ENCODE data around the gene CREB3L2. TPM values are rescaled to one million over a fixed set of nuclear protein-coding genes. Genes with fewer than 3 reads are reported as not detected.

CREB3L2 gene
- total and polyA plus RNA-seq, 2 of the 13 experiments (the other 11 are each of a cell fraction or from before 2014, with no cell fraction given) = 22.1 to 41.1 TPM

DNA sequence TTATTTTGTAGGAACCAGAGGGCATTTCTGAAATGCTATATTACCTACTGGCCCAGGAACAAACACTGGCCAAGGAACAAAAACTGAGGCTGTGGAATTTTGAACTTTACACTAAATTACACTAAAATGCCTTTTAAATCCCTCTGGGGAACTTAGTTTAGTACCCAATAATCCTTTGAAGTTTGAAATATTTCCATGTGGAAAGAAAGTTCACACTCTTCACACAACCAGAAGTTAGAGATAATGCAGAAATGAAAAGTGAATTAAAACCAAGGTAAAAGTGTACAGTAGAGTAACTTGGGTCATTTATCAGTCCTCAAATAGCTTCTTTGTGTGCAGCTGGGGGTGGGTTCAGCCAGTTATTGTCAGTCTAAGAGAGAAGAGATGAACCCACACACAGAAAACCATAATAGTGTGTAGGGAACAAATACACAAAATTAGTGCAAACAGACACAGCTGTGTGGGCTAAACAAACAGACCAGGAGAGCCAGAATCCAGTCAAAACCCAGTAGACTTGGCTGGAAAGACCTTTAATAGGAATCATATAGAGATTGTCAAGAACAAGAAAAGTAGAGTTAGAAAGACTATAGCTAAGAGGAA, 108.6 kb downstream of the CREB3L2 start (continued):
- TF ChIP-seq HDAC1 (CRISPR knock-in tag; IDR thresholded peaks at IDR 0.05) (0 out of 2 replicates have a peak, but pooled peaks have one; percentile 38), TCF7 (IDR thresholded peaks at IDR 0.05; ENCODE audit: low read depth) (peak; percentile 42), ARNT2 (CRISPR knock-in tag; IDR thresholded peaks at IDR 0.05; ENCODE audit: low read depth) (no peak), RXRB (CRISPR knock-in tag; IDR thresholded peaks at IDR 0.05; ENCODE audit: borderline replicate concordance) (peak; percentile 40; the same call in 1 of the 2 replicates), SNAPC2 (CRISPR knock-in tag; IDR thresholded peaks at IDR 0.05) (no peak), FIP1L1 (IDR thresholded peaks at IDR 0.05; ENCODE audit: borderline replicate concordance, insufficient read depth, low read depth, low read length) (no peak), SOX6 (IDR thresholded peaks at IDR 0.05) (no peak), SOX6 (CRISPR knock-in tag; IDR thresholded peaks at IDR 0.05) (peak; percentile 71), WIZ (CRISPR knock-in tag; IDR thresholded peaks at IDR 0.05) (no peak), HIVEP1 (CRISPR knock-in tag; IDR thresholded peaks at IDR 0.05) (no peak), HNF4A (CRISPR knock-in tag; IDR thresholded peaks at IDR 0.05) (peak; percentile 36), SOX13 (IDR thresholded peaks at IDR 0.05) (no peak), SOX13 (CRISPR knock-in tag; conservative IDR thresholded peaks at IDR 0.05 in 1 of 2, IDR thresholded peaks at IDR 0.05 in 1 of 2) (peak in 1 of 2 experiments; percentile 63; a peak in 2 of 4 replicates), MIER2 (CRISPR knock-in tag; IDR thresholded peaks at IDR 0.05) (no peak), PHF21A (CRISPR knock-in tag; IDR thresholded peaks at IDR 0.05) (0 out of 2 replicates have a peak, but pooled peaks have one; percentile 40), MXI1 (IDR thresholded peaks at IDR 0.05; ENCODE audit: borderline replicate concordance, low read depth, low read length) (no peak), NFIC (IDR thresholded peaks at IDR 0.05; ENCODE audit: low read length) (peak; percentile 34; the same call in 1 of the 2 replicates)
- TF ChIP-seq, protein P1, sequence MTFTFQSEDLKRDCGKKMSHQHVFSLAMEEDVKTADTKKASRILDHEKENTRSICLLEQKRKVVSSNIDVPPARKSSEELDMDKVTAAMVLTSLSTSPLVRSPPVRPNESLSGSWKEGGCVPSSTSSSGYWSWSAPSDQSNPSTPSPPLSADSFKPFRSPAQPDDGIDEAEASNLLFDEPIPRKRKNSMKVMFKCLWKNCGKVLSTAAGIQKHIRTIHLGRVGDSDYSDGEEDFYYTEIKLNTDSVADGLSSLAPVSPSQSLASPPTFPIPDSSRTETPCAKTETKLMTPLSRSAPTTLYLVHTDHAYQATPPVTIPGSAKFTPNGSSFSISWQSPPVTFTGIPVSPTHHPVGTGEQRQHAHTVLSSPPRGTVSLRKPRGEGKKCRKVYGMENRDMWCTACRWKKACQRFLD (CRISPR knock-in tag; IDR thresholded peaks at IDR 0.05; ENCODE audit: borderline replicate concordance) = no peak
- TF ChIP-seq, protein P2, sequence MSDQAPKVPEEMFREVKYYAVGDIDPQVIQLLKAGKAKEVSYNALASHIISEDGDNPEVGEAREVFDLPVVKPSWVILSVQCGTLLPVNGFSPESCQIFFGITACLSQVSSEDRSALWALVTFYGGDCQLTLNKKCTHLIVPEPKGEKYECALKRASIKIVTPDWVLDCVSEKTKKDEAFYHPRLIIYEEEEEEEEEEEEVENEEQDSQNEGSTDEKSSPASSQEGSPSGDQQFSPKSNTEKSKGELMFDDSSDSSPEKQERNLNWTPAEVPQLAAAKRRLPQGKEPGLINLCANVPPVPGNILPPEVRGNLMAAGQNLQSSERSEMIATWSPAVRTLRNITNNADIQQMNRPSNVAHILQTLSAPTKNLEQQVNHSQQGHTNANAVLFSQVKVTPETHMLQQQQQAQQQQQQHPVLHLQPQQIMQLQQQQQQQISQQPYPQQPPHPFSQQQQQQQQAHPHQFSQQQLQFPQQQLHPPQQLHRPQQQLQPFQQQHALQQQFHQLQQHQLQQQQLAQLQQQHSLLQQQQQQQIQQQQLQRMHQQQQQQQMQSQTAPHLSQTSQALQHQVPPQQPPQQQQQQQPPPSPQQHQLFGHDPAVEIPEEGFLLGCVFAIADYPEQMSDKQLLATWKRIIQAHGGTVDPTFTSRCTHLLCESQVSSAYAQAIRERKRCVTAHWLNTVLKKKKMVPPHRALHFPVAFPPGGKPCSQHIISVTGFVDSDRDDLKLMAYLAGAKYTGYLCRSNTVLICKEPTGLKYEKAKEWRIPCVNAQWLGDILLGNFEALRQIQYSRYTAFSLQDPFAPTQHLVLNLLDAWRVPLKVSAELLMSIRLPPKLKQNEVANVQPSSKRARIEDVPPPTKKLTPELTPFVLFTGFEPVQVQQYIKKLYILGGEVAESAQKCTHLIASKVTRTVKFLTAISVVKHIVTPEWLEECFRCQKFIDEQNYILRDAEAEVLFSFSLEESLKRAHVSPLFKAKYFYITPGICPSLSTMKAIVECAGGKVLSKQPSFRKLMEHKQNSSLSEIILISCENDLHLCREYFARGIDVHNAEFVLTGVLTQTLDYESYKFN (CRISPR knock-in tag; conservative IDR thresholded peaks at IDR 0.05) = peak; percentile 78
- TF ChIP-seq, protein P3, sequence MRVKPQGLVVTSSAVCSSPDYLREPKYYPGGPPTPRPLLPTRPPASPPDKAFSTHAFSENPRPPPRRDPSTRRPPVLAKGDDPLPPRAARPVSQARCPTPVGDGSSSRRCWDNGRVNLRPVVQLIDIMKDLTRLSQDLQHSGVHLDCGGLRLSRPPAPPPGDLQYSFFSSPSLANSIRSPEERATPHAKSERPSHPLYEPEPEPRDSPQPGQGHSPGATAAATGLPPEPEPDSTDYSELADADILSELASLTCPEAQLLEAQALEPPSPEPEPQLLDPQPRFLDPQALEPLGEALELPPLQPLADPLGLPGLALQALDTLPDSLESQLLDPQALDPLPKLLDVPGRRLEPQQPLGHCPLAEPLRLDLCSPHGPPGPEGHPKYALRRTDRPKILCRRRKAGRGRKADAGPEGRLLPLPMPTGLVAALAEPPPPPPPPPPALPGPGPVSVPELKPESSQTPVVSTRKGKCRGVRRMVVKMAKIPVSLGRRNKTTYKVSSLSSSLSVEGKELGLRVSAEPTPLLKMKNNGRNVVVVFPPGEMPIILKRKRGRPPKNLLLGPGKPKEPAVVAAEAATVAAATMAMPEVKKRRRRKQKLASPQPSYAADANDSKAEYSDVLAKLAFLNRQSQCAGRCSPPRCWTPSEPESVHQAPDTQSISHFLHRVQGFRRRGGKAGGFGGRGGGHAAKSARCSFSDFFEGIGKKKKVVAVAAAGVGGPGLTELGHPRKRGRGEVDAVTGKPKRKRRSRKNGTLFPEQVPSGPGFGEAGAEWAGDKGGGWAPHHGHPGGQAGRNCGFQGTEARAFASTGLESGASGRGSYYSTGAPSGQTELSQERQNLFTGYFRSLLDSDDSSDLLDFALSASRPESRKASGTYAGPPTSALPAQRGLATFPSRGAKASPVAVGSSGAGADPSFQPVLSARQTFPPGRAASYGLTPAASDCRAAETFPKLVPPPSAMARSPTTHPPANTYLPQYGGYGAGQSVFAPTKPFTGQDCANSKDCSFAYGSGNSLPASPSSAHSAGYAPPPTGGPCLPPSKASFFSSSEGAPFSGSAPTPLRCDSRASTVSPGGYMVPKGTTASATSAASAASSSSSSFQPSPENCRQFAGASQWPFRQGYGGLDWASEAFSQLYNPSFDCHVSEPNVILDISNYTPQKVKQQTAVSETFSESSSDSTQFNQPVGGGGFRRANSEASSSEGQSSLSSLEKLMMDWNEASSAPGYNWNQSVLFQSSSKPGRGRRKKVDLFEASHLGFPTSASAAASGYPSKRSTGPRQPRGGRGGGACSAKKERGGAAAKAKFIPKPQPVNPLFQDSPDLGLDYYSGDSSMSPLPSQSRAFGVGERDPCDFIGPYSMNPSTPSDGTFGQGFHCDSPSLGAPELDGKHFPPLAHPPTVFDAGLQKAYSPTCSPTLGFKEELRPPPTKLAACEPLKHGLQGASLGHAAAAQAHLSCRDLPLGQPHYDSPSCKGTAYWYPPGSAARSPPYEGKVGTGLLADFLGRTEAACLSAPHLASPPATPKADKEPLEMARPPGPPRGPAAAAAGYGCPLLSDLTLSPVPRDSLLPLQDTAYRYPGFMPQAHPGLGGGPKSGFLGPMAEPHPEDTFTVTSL (CRISPR knock-in tag; IDR thresholded peaks at IDR 0.05; ENCODE audit: borderline replicate concordance) = 0 out of 2 replicates have a peak, but pooled peaks have one; percentile 62
